Non-pigmented ciliary epithelial cell (primary cell): ENCODE results near the gene MARK1.

Experiments used
- DNase-seq: peaks from one replicate; pipeline ENCODE4 v3.0.0-alpha.2; 2010; ENCODE audit warnings: low read depth

MARK1 gene

GRCh38 chr1:220691053-220691684 lies 163.2 kb downstream of the MARK1 start:
- no peak for DNase-seq

- peak; percentile 6 for DNase-seq
These were observed 164.7 kb downstream of the MARK1 start for GRCh38 chr1:220692436-220693228.

GRCh38 chr1:220694866-220695382 lies 167.0 kb downstream of the MARK1 start:
- no peak for DNase-seq

- no peak for DNase-seq
These were observed 167.5 kb downstream of the MARK1 start for GRCh38 chr1:220695426-220695825.

GRCh38 chr1:220696226-220696862 lies 168.4 kb downstream of the MARK1 start:
- no peak for DNase-seq

GRCh38 chr1:220696863-220697231 lies 168.9 kb downstream of the MARK1 start:
- DNase-seq = peak; percentile 9

- DNase-seq = no peak
These were observed 169.4 kb downstream of the MARK1 start for GRCh38 chr1:220697326-220697725.

- no peak for DNase-seq
These were observed 170.7 kb downstream of the MARK1 start for GRCh38 chr1:220698607-220699016.

- no peak for DNase-seq
These were observed 171.1 kb downstream of the MARK1 start for GRCh38 chr1:220699044-220699443.

- DNase-seq = no peak
These were observed 172.7 kb downstream of the MARK1 start for GRCh38 chr1:220700556-220701179.

GRCh38 chr1:220701974-220702373 lies 174.0 kb downstream of the MARK1 start:
- DNase-seq = no peak

- no peak for DNase-seq
These were observed 174.9 kb downstream of the MARK1 start for GRCh38 chr1:220702733-220703270.

- DNase-seq = no peak
These were observed 175.4 kb downstream of the MARK1 start for GRCh38 chr1:220703305-220703704.

- DNase-seq = no peak
These were observed 177.8 kb downstream of the MARK1 start for GRCh38 chr1:220705782-220706181.

- no peak for DNase-seq
These were observed 178.5 kb downstream of the MARK1 start for GRCh38 chr1:220706480-220706879.

- DNase-seq = no peak
These were observed 179.2 kb downstream of the MARK1 start for GRCh38 chr1:220707160-220707559.

- no peak for DNase-seq
These were observed 180.3 kb downstream of the MARK1 start for GRCh38 chr1:220708244-220708643.

- no peak for DNase-seq
These were observed 181.2 kb downstream of the MARK1 start for GRCh38 chr1:220708936-220709801.

GRCh38 chr1:220710333-220710732 lies 182.4 kb downstream of the MARK1 start:
- DNase-seq = no peak

GRCh38 chr1:220711056-220711809 lies 183.3 kb downstream of the MARK1 start:
- DNase-seq = no peak
